ENCODE measurements around the gene ANKRD13D. TPM values are rescaled to one million over a fixed set of nuclear protein-coding genes. Genes with fewer than 3 reads are reported as not detected.

Gene ANKRD13D
- total and polyA plus RNA-seq, 2 experiments from 2014 or later, result 20.3 to 30.8 TPM

DNA sequence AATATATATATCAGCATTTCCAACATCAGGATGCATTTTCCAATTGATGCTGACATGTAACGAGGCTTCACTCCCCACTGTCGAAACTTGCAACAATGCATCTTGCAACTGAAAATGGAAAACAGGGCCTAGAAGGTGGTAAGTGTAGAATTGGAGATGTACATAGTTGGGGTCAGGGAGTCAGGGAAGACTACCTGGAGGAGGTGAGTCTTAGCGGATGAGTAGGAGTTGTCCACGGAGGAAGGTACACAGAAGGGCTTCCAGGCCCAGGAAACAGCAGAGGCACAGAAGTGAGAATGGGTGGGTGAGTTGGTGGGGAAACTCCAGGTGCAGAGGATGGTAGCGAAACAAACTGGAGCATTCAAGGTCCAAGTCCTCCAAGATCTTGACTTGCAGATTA, 24.8 kb upstream of the ANKRD13D start (continued):
- TF ChIP-seq, protein P1, sequence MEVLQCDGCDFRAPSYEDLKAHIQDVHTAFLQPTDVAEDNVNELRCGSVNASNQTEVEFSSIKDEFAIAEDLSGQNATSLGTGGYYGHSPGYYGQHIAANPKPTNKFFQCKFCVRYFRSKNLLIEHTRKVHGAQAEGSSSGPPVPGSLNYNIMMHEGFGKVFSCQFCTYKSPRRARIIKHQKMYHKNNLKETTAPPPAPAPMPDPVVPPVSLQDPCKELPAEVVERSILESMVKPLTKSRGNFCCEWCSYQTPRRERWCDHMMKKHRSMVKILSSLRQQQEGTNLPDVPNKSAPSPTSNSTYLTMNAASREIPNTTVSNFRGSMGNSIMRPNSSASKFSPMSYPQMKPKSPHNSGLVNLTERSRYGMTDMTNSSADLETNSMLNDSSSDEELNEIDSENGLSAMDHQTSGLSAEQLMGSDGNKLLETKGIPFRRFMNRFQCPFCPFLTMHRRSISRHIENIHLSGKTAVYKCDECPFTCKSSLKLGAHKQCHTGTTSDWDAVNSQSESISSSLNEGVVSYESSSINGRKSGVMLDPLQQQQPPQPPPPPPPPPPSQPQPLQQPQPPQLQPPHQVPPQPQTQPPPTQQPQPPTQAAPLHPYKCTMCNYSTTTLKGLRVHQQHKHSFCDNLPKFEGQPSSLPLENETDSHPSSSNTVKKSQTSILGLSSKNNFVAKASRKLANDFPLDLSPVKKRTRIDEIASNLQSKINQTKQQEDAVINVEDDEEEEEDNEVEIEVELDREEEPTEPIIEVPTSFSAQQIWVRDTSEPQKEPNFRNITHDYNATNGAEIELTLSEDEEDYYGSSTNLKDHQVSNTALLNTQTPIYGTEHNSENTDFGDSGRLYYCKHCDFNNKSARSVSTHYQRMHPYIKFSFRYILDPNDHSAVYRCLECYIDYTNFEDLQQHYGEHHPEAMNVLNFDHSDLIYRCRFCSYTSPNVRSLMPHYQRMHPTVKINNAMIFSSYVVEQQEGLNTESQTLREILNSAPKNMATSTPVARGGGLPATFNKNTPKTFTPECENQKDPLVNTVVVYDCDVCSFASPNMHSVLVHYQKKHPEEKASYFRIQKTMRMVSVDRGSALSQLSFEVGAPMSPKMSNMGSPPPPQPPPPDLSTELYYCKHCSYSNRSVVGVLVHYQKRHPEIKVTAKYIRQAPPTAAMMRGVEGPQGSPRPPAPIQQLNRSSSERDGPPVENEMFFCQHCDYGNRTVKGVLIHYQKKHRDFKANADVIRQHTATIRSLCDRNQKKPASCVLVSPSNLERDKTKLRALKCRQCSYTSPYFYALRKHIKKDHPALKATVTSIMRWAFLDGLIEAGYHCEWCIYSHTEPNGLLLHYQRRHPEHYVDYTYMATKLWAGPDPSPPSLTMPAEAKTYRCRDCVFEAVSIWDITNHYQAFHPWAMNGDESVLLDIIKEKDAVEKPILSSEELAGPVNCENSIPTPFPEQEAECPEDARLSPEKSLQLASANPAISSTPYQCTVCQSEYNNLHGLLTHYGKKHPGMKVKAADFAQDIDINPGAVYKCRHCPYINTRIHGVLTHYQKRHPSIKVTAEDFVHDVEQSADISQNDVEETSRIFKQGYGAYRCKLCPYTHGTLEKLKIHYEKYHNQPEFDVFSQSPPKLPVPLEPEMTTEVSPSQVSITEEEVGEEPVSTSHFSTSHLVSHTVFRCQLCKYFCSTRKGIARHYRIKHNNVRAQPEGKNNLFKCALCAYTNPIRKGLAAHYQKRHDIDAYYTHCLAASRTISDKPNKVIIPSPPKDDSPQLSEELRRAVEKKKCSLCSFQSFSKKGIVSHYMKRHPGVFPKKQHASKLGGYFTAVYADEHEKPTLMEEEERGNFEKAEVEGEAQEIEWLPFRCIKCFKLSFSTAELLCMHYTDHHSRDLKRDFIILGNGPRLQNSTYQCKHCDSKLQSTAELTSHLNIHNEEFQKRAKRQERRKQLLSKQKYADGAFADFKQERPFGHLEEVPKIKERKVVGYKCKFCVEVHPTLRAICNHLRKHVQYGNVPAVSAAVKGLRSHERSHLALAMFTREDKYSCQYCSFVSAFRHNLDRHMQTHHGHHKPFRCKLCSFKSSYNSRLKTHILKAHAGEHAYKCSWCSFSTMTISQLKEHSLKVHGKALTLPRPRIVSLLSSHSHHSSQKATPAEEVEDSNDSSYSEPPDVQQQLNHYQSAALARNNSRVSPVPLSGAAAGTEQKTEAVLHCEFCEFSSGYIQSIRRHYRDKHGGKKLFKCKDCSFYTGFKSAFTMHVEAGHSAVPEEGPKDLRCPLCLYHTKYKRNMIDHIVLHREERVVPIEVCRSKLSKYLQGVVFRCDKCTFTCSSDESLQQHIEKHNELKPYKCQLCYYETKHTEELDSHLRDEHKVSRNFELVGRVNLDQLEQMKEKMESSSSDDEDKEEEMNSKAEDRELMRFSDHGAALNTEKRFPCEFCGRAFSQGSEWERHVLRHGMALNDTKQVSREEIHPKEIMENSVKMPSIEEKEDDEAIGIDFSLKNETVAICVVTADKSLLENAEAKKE (CRISPR knock-in tag; IDR thresholded peaks at IDR 0.05), result no peak

DNA sequence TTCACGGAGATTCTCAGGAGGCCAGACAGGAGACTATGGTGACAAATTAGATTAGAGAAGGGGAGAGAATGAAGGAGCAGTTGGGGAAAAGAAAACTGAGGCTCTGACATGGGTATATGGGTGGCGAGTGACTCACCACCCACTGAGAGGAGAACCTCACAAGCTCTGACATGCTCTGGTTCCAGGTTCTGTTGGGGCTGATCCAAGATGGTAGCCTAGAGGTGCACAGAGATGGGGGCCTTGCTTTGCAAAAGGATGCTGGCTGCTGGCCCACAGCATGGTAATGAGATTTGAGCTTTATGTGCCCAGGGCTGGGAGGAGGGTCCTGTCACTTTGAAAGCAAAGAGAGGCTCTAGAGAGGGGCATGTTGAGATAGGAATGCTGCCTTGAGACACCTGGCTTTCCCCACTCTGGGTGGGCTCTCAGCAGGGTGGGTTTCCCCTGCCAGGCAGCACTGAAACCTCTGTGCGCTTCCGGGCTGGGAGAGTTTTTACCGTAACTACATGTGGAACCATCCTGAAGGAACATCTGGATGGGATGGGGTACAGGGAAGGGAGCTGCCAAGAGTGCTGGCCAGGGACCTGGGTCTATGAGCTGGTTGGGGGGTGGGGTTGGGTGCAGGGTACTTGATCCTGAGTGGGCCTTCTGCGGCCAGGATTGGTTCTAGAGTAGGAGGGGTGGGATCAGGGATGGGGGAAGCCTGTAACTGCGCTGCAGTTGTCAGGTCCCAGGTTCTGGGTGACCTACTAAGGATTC, 24.0 kb upstream of the ANKRD13D start:
- Histone ChIP-seq H3K27ac (ENCODE audit: low read depth) (no peak overlapping the region), H2AFZ (no peak overlapping the region), H3K9me2 (ENCODE audit: insufficient read depth) (no peaks in the 10 kb centered on the region), H3K4me2 (no peak overlapping the region), H4K20me1 (replicated peaks; ENCODE audit: insufficient read depth) (peaks cover 12% of the 10 kb centered on the region; the same call in 1 of the 2 replicates), H3K27me3 (ENCODE audit: insufficient read depth) (no peaks in the 10 kb centered on the region), H3K4me3 (no peak overlapping the region; the same call in 1 of the 2 replicates), H3F3A (replicated peaks; ENCODE audit: low read depth) (peaks cover 23% of the 10 kb centered on the region), H3K36me3 (ENCODE audit: insufficient read depth) (peaks cover 3% of the 10 kb centered on the region; the same call in 1 of the 2 replicates), H3K79me2 (replicated peaks; ENCODE audit: insufficient read depth) (peaks cover 34% of the 10 kb centered on the region), H3K4me1 (ENCODE audit: insufficient read depth) (peaks cover 18% of the 10 kb centered on the region)
- Mint-ChIP-seq H3K4me3 (peak overlapping the region; percentile 49; the same call in 1 of the 3 replicates), H3K27me3 (ENCODE audit: insufficient read depth, low read depth, poor library complexity) (peaks cover 21% of the 10 kb centered on the region), H3K27ac (no peak overlapping the region), H3K9me3 (no peaks in the 10 kb centered on the region), H3K36me3 (ENCODE audit: low read depth) (peaks cover 12% of the 10 kb centered on the region; the same call in 2 of the 3 replicates), H3K4me1 (peaks cover 43% of the 10 kb centered on the region)
- no peak for DNase-seq (ENCODE audit: low spot score)
- no peak for ATAC-seq
- TF ChIP-seq JUNB (IDR thresholded peaks at IDR 0.05; ENCODE audit: unreplicated experiment) (no peak), CREB1 (CRISPR knock-in tag; IDR thresholded peaks at IDR 0.05; ENCODE audit: low read depth) (no peak), EZH2phosphoT487 (IDR thresholded peaks at IDR 0.05; ENCODE audit: unreplicated experiment) (no peak), EZH2 (IDR thresholded peaks at IDR 0.05; ENCODE audit: low read depth, unreplicated experiment) (no peak), POLR2AphosphoS5 (IDR thresholded peaks at IDR 0.05; ENCODE audit: low read depth) (no peak), ZNF331 (CRISPR knock-in tag; IDR thresholded peaks at IDR 0.05; ENCODE audit: low read depth) (no peak)
- TF ChIP-seq, protein P2, sequence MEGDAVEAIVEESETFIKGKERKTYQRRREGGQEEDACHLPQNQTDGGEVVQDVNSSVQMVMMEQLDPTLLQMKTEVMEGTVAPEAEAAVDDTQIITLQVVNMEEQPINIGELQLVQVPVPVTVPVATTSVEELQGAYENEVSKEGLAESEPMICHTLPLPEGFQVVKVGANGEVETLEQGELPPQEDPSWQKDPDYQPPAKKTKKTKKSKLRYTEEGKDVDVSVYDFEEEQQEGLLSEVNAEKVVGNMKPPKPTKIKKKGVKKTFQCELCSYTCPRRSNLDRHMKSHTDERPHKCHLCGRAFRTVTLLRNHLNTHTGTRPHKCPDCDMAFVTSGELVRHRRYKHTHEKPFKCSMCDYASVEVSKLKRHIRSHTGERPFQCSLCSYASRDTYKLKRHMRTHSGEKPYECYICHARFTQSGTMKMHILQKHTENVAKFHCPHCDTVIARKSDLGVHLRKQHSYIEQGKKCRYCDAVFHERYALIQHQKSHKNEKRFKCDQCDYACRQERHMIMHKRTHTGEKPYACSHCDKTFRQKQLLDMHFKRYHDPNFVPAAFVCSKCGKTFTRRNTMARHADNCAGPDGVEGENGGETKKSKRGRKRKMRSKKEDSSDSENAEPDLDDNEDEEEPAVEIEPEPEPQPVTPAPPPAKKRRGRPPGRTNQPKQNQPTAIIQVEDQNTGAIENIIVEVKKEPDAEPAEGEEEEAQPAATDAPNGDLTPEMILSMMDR (conservative IDR thresholded peaks at IDR 0.05; ENCODE audit: low read depth in 2 of 2), result no peak
